Keratinocyte (primary cell): ENCODE measurements around the gene BHLHE23. TPM values are rescaled to one million over a fixed set of nuclear protein-coding genes. Genes with fewer than 3 reads are reported as not detected.
A peak's percentile ranks its signal among the peaks of the same experiment; 100 is the strongest.

Experiments used
- DNase-seq: peaks from one replicate; pipeline ENCODE4 v3.0.0-alpha.2; 2011; ENCODE audit warnings: low read depth, missing footprints, low spot score
- FAIRE-seq: peaks from 2 replicates; lab custom pipeline; 2011; peaks lifted over from hg19 to GRCh38; lab: Jason Lieb, UNC
- H2AFZ ChIP-seq: 2 replicates; pipeline ENCODE4 v1.6.0; 2012; ENCODE audit warnings: low read length, control low read depth, inconsistent platforms; ENCODE audit not compliant: control insufficient read depth
- H3K27ac ChIP-seq: 2 replicates; pipeline ENCODE4 v1.5.1; 2011; ENCODE audit warnings: low read length; ENCODE audit not compliant: control insufficient read depth, insufficient read depth
- H3K27me3 ChIP-seq: 3 replicates; pipeline ENCODE4 v1.6.0; 2011; ENCODE audit warnings: low read length; ENCODE audit not compliant: control insufficient read depth, insufficient read depth; ENCODE audit errors: extremely low read depth
- H3K36me3 ChIP-seq, 2 experiments: 2 replicates in 1 of 2; 3 replicates in 1 of 2; pipeline ENCODE4 v1.5.1; 2011; ENCODE audit warnings: low read length in 2 of 2, mild to moderate bottlenecking in 1 of 2; ENCODE audit not compliant: control insufficient read depth in 2 of 2, insufficient read depth in 2 of 2; ENCODE audit errors: extremely low read depth in 1 of 2
- H3K4me1 ChIP-seq: 3 replicates; pipeline ENCODE4 v1.5.1; 2011; ENCODE audit warnings: low read length; ENCODE audit not compliant: control insufficient read depth, insufficient read depth; ENCODE audit errors: extremely low read depth
- H3K4me2 ChIP-seq: 3 replicates; pipeline ENCODE4 v1.6.0; 2011; ENCODE audit warnings: low read depth, low read length; ENCODE audit not compliant: control insufficient read depth, insufficient read depth; ENCODE audit errors: extremely low read depth
- H3K4me3 ChIP-seq, 3 experiments: fragments of 200-600 bp in 1 of 3; sonication (generic) in 1 of 3; 2 replicates in 2 of 3; 3 replicates in 1 of 3; pipeline ENCODE4 v1.5.1; 2011 to 2016; ENCODE audit warnings: low read length in 3 of 3, mild to moderate bottlenecking in 3 of 3, control low read depth in 2 of 3, inconsistent platforms in 1 of 3, low read depth in 1 of 3, mixed read lengths in 1 of 3, mixed run types in 1 of 3, moderate library complexity in 1 of 3; ENCODE audit not compliant: control insufficient read depth in 2 of 3, insufficient read depth in 2 of 3; ENCODE audit errors: extremely low read depth in 1 of 3
- H3K79me2 ChIP-seq: 2 replicates; pipeline ENCODE4 v1.6.0; 2012; ENCODE audit warnings: low read length; ENCODE audit not compliant: control insufficient read depth, insufficient read depth
- H3K9ac ChIP-seq: 3 replicates; pipeline ENCODE4 v1.6.0; 2011; ENCODE audit warnings: low read length; ENCODE audit not compliant: control insufficient read depth, insufficient read depth; ENCODE audit errors: extremely low read depth
- H3K9me1 ChIP-seq: 3 replicates; pipeline ENCODE4 v1.6.0; 2011; ENCODE audit warnings: low read length; ENCODE audit not compliant: control insufficient read depth, insufficient read depth; ENCODE audit errors: extremely low read depth
- H3K9me3 ChIP-seq: 2 replicates; pipeline ENCODE4 v1.5.1; 2012; ENCODE audit warnings: low read depth, low read length; ENCODE audit not compliant: control insufficient read depth
- H4K20me1 ChIP-seq: 3 replicates; pipeline ENCODE4 v1.6.0; 2011; ENCODE audit warnings: low read length; ENCODE audit not compliant: control insufficient read depth, insufficient read depth; ENCODE audit errors: extremely low read depth
- EZH2 ChIP-seq: IDR thresholded peaks from one replicate; pipeline ENCODE4 v1.6.1; 2012; ENCODE audit warnings: inconsistent platforms, mild to moderate bottlenecking, low read length, moderate library complexity
- dilution Hi-C: fragments of 300-500 bp; cut with MboI; formaldehyde crosslinking; loops from one replicate; pipeline ENCODE4 v1.7.0; 2020; ENCODE audit warnings: low sequenced_read_pairs; ENCODE audit not compliant: extremely low pct_ligation_motif_present
- polyA plus RNA-seq, 5 experiments: library from polyadenylated mRNA; depleted of rRNA in 3 of 5; stranded (reverse) in 3 of 5; stranded (forward) in 1 of 5; unstranded in 1 of 5; fragments of >200 nt; gene quantifications; 1 replicate in 1 of 5; 2 replicates in 3 of 5; 3 replicates in 1 of 5; pipeline versions ENCODE4 v1.2.1 to v1.2.3, GENCODE V29; 2011 to 2012; ENCODE audit warnings: missing spikeins in 2 of 5, low read depth in 1 of 5, low replicate concordance in 1 of 5
- TF ChIP-seq, protein P1 (sequence below), 3 experiments: IDR thresholded peaks in 1 of 3; conservative IDR thresholded peaks in 1 of 3; optimal IDR thresholded peaks in 1 of 3; 2 replicates in 2 of 3; 3 replicates in 1 of 3; pipeline versions ENCODE3 to v1.5.1; 2011; ENCODE audit warnings: low read length in 3 of 3, mild to moderate bottlenecking in 3 of 3, moderate library complexity in 2 of 3, control low read depth in 1 of 3, inconsistent platforms in 1 of 3; ENCODE audit not compliant: insufficient read depth in 2 of 3; ENCODE audit errors: extremely low read depth in 1 of 3

The BHLHE23 gene
- polyA plus RNA-seq, 1 donor (not counting 4 experiments of a cell fraction or from before 2014, with no cell fraction given), result not detected

DNA sequence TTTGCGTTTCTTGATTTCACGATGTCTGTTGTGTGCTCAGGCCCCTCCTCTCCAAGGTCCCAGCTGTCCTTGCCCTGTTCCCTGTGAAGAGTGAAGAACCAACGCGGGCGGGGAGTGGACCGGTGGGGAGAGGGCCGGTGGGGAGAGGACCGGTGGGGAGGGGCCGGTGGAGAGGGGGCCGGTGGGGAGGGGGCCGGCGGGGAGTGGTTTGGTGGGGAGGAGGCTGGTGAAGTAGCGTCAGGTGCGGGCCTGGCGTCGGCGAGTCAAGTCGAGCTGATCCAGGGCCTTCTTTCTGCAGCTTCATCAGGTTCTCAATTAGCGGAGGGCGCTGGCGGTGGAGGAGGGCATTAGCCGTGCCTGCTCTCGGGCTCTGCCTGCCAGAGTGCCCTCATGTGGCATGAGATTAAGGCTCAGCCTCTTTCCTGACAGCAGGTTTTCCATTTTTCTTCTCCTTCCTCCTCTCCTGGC is 21.2 kb upstream of the BHLHE23 start:
- Histone ChIP-seq H3K36me3 (no peaks in the 10 kb centered on the region), H3K4me3 (no peak overlapping the region), H3K9ac (no peak overlapping the region), H3K27me3 (peaks cover 94% of the 10 kb centered on the region), H3K79me2 (no peaks in the 10 kb centered on the region), H3K9me3 (no peaks in the 10 kb centered on the region), H3K4me1 (no peaks in the 10 kb centered on the region), H3K27ac (no peak overlapping the region), H2AFZ (no peak overlapping the region), H3K9me1 (no peaks in the 10 kb centered on the region), H4K20me1 (peaks cover 2% of the 10 kb centered on the region), H3K4me2 (no peak overlapping the region)
- TF ChIP-seq, protein P1, sequence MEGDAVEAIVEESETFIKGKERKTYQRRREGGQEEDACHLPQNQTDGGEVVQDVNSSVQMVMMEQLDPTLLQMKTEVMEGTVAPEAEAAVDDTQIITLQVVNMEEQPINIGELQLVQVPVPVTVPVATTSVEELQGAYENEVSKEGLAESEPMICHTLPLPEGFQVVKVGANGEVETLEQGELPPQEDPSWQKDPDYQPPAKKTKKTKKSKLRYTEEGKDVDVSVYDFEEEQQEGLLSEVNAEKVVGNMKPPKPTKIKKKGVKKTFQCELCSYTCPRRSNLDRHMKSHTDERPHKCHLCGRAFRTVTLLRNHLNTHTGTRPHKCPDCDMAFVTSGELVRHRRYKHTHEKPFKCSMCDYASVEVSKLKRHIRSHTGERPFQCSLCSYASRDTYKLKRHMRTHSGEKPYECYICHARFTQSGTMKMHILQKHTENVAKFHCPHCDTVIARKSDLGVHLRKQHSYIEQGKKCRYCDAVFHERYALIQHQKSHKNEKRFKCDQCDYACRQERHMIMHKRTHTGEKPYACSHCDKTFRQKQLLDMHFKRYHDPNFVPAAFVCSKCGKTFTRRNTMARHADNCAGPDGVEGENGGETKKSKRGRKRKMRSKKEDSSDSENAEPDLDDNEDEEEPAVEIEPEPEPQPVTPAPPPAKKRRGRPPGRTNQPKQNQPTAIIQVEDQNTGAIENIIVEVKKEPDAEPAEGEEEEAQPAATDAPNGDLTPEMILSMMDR (optimal IDR thresholded peaks at IDR 0.05 in 1 of 3, IDR thresholded peaks at IDR 0.05 in 1 of 3, conservative IDR thresholded peaks at IDR 0.05 in 1 of 3; ENCODE audit: extremely low read depth in 1 of 3, insufficient read depth in 2 of 3, low read length in 3 of 3), result peak in 1 of 3 experiments; percentile 32
- no peak for TF ChIP-seq EZH2
- DNase-seq (no peak), FAIRE-seq (no peak)
- dilution Hi-C loops, result no loop called here

DNA sequence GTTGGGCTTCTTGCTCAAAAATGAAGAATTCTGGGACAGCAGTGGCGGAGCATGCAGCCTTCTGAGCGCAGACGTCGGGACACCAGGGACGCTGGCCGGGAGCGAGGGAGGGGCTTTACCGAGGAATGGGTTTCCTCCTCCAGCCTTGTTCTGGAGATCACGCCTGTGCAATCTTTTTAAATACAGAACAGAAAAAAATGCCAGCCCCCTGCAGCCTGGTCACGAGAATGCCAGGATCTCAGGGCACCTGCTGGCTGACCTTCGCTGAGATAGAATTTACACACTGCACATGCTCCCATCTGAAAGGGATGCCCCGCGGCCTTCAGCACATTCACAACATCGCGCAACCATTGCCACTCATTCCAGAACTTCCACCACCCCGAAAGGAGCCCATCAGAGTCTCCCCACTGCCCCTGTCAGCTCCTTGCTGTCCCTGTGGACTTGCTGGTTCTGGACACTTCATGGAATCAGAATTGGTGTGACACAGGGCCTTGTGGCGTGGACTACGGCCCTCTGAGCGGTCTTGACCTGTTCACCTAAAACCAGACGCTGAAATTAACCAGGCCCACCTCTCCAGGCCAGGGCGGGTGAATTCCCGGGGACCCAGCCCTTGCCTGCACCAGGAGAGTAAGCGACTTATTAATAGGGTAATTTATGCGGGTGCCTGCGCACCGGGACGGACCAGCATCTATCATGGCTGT is 20.6 kb upstream of the BHLHE23 start:
- dilution Hi-C loops, result no loop called here
- Histone ChIP-seq H3K4me1 (no peaks in the 10 kb centered on the region), H2AFZ (no peak overlapping the region), H3K79me2 (no peaks in the 10 kb centered on the region), H3K9me3 (no peaks in the 10 kb centered on the region), H3K4me2 (no peak overlapping the region), H3K9ac (no peak overlapping the region), H3K36me3 (no peaks in the 10 kb centered on the region), H3K27me3 (peaks cover 94% of the 10 kb centered on the region), H3K4me3 (no peak overlapping the region), H4K20me1 (peaks cover 2% of the 10 kb centered on the region), H3K9me1 (no peaks in the 10 kb centered on the region), H3K27ac (no peak overlapping the region)
- DNase-seq (no peak), FAIRE-seq (no peak)
- TF ChIP-seq, protein P1 (optimal IDR thresholded peaks at IDR 0.05 in 1 of 3, IDR thresholded peaks at IDR 0.05 in 1 of 3, conservative IDR thresholded peaks at IDR 0.05 in 1 of 3; ENCODE audit: extremely low read depth in 1 of 3, insufficient read depth in 2 of 3, low read length in 3 of 3), result no peak
- peak; percentile 59 for TF ChIP-seq EZH2
